ENCODE measurements around the gene RNF38.
"Not testable (repeated sequence)": the region's sequence is repeated elsewhere in the genome, so short reads cannot be mapped to it uniquely, and the experiment has no call there.

The RNF38 gene

GRCh38 chr9:36306471-36307306 lies 93.4 kb downstream of the RNF38 start:
- FAIRE-seq = no peak
- no peak for DNase-seq (ENCODE audit: insufficient read length, low spot score)
- TF ChIP-seq CTCF (IDR thresholded peaks at IDR 0.05; ENCODE audit: insufficient read depth, missing control alignments) = no peak

GRCh38 chr9:36304366-36304765 lies 95.7 kb downstream of the RNF38 start:
- DNase-seq (ENCODE audit: insufficient read length, low spot score); FAIRE-seq: not testable (repeated sequence)

GRCh38 chr9:36301227-36301626 lies 98.8 kb downstream of the RNF38 start:
- no peak for DNase-seq (ENCODE audit: insufficient read length, low spot score)
- FAIRE-seq = no peak
- no peak for TF ChIP-seq CTCF (IDR thresholded peaks at IDR 0.05; ENCODE audit: insufficient read depth, missing control alignments)

- FAIRE-seq = no peak
- no peak for DNase-seq (ENCODE audit: insufficient read length, low spot score)
- no peak for TF ChIP-seq CTCF (IDR thresholded peaks at IDR 0.05; ENCODE audit: insufficient read depth, missing control alignments)
Observed at GRCh38 chr9:36298566-36298965, 101.5 kb downstream of the RNF38 start.

GRCh38 chr9:36297798-36298197 lies 102.3 kb downstream of the RNF38 start:
- no peak for FAIRE-seq
- DNase-seq (ENCODE audit: insufficient read length, low spot score) = no peak
- no peak for TF ChIP-seq CTCF (IDR thresholded peaks at IDR 0.05; ENCODE audit: insufficient read depth, missing control alignments)

GRCh38 chr9:36294996-36295395 lies 105.1 kb downstream of the RNF38 start:
- not testable (repeated sequence) for FAIRE-seq; DNase-seq (ENCODE audit: insufficient read length, low spot score)

- no peak for FAIRE-seq
- no peak for DNase-seq (ENCODE audit: insufficient read length, low spot score)
- TF ChIP-seq CTCF (IDR thresholded peaks at IDR 0.05; ENCODE audit: insufficient read depth, missing control alignments) = no peak
Observed at GRCh38 chr9:36293918-36294317, 106.2 kb downstream of the RNF38 start.

GRCh38 chr9:36293171-36293570 lies 106.9 kb downstream of the RNF38 start:
- no peak for TF ChIP-seq CTCF (IDR thresholded peaks at IDR 0.05; ENCODE audit: insufficient read depth, missing control alignments)

More at GRCh38 chr9:36293171-36293570, 106.9 kb downstream of the RNF38 start:
- FAIRE-seq = no peak
- DNase-seq (ENCODE audit: insufficient read length, low spot score) = no peak
